CD4-positive, alpha-beta memory T cell (primary cell): ENCODE results near the gene NEO1. TPM values are rescaled to one million over a fixed set of nuclear protein-coding genes. Genes with fewer than 3 reads are reported as not detected.

ENCODE experiments used
- CTCF ChIA-PET: fragments of 350-600 bp; sonication (Branson Sonifier 250); formaldehyde crosslinking; loops from one replicate; lab custom pipeline; 2021; ENCODE audit warnings: inconsistent platforms; ENCODE audit not compliant: partially characterized antibody; lab: Charles Lee
- POLR2A ChIA-PET: fragments of 350-600 bp; sonication (Branson Sonifier 250); formaldehyde crosslinking; loops from one replicate; lab custom pipeline; 2021; ENCODE audit not compliant: partially characterized antibody; lab: Charles Lee
- DNase-seq, 5 donors: peaks; one replicate each; pipeline versions ENCODE4 v3.0.0 to v3.0.0-alpha.2; 2020 to 2022; ENCODE audit warnings: mixed read lengths in 1 of 5
- H3K27ac ChIP-seq: one replicate; pipeline ENCODE4 v1.7.0; 2013; ENCODE audit warnings: low read depth, low read length
- H3K27me3 ChIP-seq: 2 replicates; pipeline ENCODE4 v1.7.0; 2013; ENCODE audit warnings: mild to moderate bottlenecking, low read length, moderate library complexity; ENCODE audit not compliant: insufficient read depth
- H3K36me3 ChIP-seq: 2 replicates; pipeline ENCODE4 v1.7.0; 2013; ENCODE audit warnings: mild to moderate bottlenecking, low read length, moderate library complexity; ENCODE audit not compliant: insufficient read depth
- H3K4me1 ChIP-seq: 2 replicates; pipeline ENCODE4 v1.7.0; 2013; ENCODE audit warnings: mild to moderate bottlenecking, low read length, moderate library complexity; ENCODE audit not compliant: insufficient read depth
- H3K4me3 ChIP-seq, 2 donors: one replicate each; pipeline ENCODE4 v1.7.0; 2013; ENCODE audit warnings: low read length in 2 of 2, mild to moderate bottlenecking in 1 of 2
- H3K9me3 ChIP-seq, 2 donors: one replicate each; pipeline ENCODE4 v1.7.0; 2013; ENCODE audit warnings: low read length in 2 of 2, control low read depth in 1 of 2; ENCODE audit not compliant: control insufficient read depth in 1 of 2
- H3K27ac Mint-ChIP-seq, 7 donors: one replicate each; pipeline ENCODE4 v1.8.0; 2020 to 2021; ENCODE audit warnings: mixed read lengths in 7 of 7, mild to moderate bottlenecking in 6 of 7, inconsistent platforms in 3 of 7, moderate library complexity in 3 of 7
- H3K27me3 Mint-ChIP-seq, 2 donors: one replicate each; pipeline ENCODE4 v1.8.0; 2020 to 2021; ENCODE audit warnings: mixed read lengths in 2 of 2
- H3K36me3 Mint-ChIP-seq, 2 donors: one replicate each; pipeline ENCODE4 v1.8.0; 2020 to 2021; ENCODE audit warnings: mixed read lengths in 2 of 2, inconsistent platforms in 1 of 2, mild to moderate bottlenecking in 1 of 2
- H3K4me1 Mint-ChIP-seq, 4 donors: one replicate each; pipeline ENCODE4 v1.8.0; 2020 to 2021; ENCODE audit warnings: mixed read lengths in 4 of 4, mild to moderate bottlenecking in 1 of 4
- H3K4me3 Mint-ChIP-seq, 8 donors: one replicate each; pipeline ENCODE4 v1.8.0; 2020 to 2021; ENCODE audit warnings: mixed read lengths in 8 of 8, mild to moderate bottlenecking in 7 of 8, moderate library complexity in 6 of 8, inconsistent platforms in 3 of 8
- H3K9me3 Mint-ChIP-seq, 8 donors: one replicate each; pipeline ENCODE4 v1.8.0; 2020 to 2021; ENCODE audit warnings: mixed read lengths in 8 of 8, mild to moderate bottlenecking in 5 of 8, inconsistent platforms in 3 of 8, moderate library complexity in 1 of 8
- intact Hi-C: fragments of 100-400 bp; cut with micrococcal nuclease; formaldehyde crosslinking; loops from one replicate; pipeline ENCODE4 v1.15.1; 2023
- polyA plus RNA-seq, 2 donors: library from polyadenylated mRNA; unstranded; fragments of 300-500 nt; fragmentation: Illumina TruSeq; gene quantifications; one replicate each; pipeline ENCODE4 v1.2.3, GENCODE V29; 2021
- total RNA-seq, 2 experiments: library from RNA; stranded (reverse); gene quantifications; one replicate each; pipeline ENCODE4 v1.2.3, GENCODE V29; 2021

The NEO1 gene
- total and polyA plus RNA-seq, 4 experiments from 2014 or later, result 1.9 to 15.7 (median 9.3) TPM

DNA sequence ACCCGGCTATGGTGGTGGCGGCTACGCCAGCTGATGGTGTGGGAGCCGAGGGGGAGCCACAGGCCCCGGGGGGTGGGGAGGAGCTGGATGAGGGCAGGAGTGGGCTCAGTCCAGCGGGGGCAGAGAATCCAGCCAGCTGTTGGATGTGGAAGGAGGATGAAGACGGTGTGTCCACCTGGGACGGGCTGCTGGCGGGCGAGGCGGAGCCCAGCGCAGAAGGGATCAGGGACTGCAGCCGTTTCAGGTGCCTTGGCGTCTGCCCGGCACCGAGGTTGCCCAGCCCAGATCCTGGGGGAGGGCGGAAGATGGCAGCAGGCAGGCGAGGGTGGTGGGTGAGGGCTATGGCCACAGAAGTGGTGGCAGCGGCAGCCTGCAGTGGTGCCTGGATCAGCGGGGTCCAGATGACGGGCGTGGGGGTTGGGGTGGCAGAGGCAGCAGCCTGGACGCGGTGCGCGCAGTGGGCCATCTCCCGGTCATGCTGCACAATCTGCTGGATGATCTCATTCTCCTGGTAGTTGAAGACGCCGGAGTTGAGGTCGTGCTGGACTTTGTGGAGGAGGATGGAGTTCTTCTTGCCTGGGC, 271.2 kb downstream of the NEO1 start:
- peaks cover 0 to 10% (median under 1%) of the 10 kb centered on the region in 4 donors for H3K4me1 Mint-ChIP-seq
- H3K27me3 Mint-ChIP-seq, result peaks cover 5 to 15% of the 10 kb centered on the region in 2 donors
- H3K9me3 ChIP-seq, result no peaks in the 10 kb centered on the region
- no peak overlapping the region for H3K4me3 ChIP-seq
- H3K36me3 Mint-ChIP-seq, result no peaks in the 10 kb centered on the region
- POLR2A ChIA-PET, result no interaction called here
- no peaks in the 10 kb centered on the region for H3K27me3 ChIP-seq
- intact Hi-C loops, result no loop called here
- H3K9me3 Mint-ChIP-seq, result no peaks in the 10 kb centered on the region
- no peak overlapping the region for H3K27ac Mint-ChIP-seq
- H3K4me3 Mint-ChIP-seq, result peak overlapping the region in 1 of 8 donors; percentile 31
- no peaks in the 10 kb centered on the region for H3K36me3 ChIP-seq
- no peak overlapping the region for H3K27ac ChIP-seq
- H3K4me1 ChIP-seq, result no peaks in the 10 kb centered on the region
- CTCF ChIA-PET, result no interaction called here
- no peak for DNase-seq

DNA sequence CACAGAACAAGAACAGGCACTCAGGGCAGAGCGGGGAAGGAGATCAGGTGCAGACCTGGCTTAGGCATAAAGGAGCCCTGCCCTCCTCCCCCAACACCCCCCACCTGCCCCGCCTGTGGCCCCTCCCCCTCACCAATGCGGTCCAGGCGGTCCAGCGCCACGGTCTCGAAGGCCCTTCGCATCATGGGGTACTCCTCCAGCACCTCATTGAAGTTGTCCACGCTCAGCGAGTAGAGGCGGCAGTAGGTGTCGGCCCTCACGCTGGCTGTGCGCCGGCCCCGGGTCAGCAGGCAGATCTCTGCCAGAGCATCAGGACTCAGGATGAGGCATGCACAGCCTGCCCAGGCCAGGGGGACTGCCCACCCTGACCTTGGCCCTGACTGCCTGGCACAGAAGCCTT, 271.7 kb downstream of the NEO1 start:
- Histone ChIP-seq H3K9me3 (no peaks in the 10 kb centered on the region), H3K27ac (no peak overlapping the region), H3K27me3 (no peaks in the 10 kb centered on the region), H3K36me3 (no peaks in the 10 kb centered on the region), H3K4me3 (no peak overlapping the region), H3K4me1 (no peaks in the 10 kb centered on the region)
- H3K4me1 Mint-ChIP-seq, result peaks cover 0 to 10% (median under 1%) of the 10 kb centered on the region in 4 donors
- no peak for DNase-seq
- peak overlapping the region in 1 of 8 donors; percentile 31 for H3K4me3 Mint-ChIP-seq
- CTCF ChIA-PET, result no interaction called here
- no peak overlapping the region for H3K27ac Mint-ChIP-seq
- H3K27me3 Mint-ChIP-seq, result peaks cover 5 to 15% of the 10 kb centered on the region in 2 donors
- intact Hi-C loops, result no loop called here
- no peaks in the 10 kb centered on the region for H3K36me3 Mint-ChIP-seq
- POLR2A ChIA-PET, result no interaction called here
- no peaks in the 10 kb centered on the region for H3K9me3 Mint-ChIP-seq

DNA sequence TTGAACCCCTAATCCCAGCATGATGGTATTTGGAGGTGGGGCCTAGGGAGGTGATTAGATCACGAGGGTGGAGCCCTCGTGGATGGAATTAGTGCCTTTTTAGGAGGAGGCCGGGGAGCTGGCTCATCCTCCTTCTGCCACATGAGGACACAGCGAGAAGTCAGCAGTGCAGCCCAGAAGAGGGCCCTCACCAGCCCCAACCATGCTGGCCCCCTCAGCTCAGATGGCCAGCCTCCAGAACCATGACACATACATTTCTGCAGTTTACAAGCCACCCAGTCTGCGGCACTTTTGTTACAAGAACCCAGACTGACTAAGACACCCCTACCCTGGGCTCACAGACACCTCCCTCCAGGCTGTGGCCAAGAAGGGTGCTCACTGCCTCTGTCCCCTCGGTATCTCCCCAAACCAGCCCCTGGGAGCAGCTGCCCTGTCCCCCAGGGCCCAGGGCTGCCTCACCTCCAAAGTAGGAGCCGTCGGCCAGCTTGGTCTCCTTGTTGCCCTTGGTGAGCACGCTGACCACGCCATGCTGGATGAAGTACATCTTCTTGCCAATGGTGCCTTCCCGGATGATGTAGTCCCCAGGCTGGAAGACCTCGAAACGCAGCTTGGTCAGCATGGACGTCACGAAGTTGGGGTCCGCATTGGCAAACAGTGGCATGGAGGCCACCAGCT, 272.4 kb downstream of the NEO1 start:
- intact Hi-C loops, result no loop called here
- no peaks in the 10 kb centered on the region for H3K9me3 ChIP-seq
- H3K27me3 Mint-ChIP-seq, result peaks cover 3 to 11% of the 10 kb centered on the region in 2 donors
- no peak overlapping the region for H3K27ac ChIP-seq
- H3K27me3 ChIP-seq, result no peaks in the 10 kb centered on the region
- DNase-seq, result no peak
- ChIA-PET CTCF (no interaction called here), POLR2A (no interaction called here)
- no peak overlapping the region for H3K4me3 Mint-ChIP-seq
- no peaks in the 10 kb centered on the region for H3K4me1 ChIP-seq
- peaks cover 0 to 6% (median under 1%) of the 10 kb centered on the region in 4 donors for H3K4me1 Mint-ChIP-seq
- no peaks in the 10 kb centered on the region for H3K36me3 Mint-ChIP-seq
- no peaks in the 10 kb centered on the region for H3K36me3 ChIP-seq
- no peaks in the 10 kb centered on the region for H3K9me3 Mint-ChIP-seq
- H3K27ac Mint-ChIP-seq, result no peak overlapping the region
- no peak overlapping the region for H3K4me3 ChIP-seq

GRCh38 chr15:73325191-73325861, 273.1 kb downstream of the NEO1 start:
- Mint-ChIP-seq H3K4me1 (peaks cover 0 to 6% (median under 1%) of the 10 kb centered on the region in 4 donors), H3K9me3 (no peaks in the 10 kb centered on the region), H3K36me3 (no peaks in the 10 kb centered on the region), H3K4me3 (no peak overlapping the region), H3K27me3 (peaks cover 3 to 9% of the 10 kb centered on the region in 2 donors), H3K27ac (no peak overlapping the region)
- H3K36me3 ChIP-seq, result no peaks in the 10 kb centered on the region
- intact Hi-C loops, result no loop called here
- H3K4me1 ChIP-seq, result no peaks in the 10 kb centered on the region
- ChIA-PET POLR2A (no interaction called here), CTCF (interaction anchor here (1.0 kb wide), 1 partner anchor 10 kb away, joined by 3 read pairs; no protein-coding TSS in a partner anchor)
- H3K27ac ChIP-seq, result no peak overlapping the region
- H3K9me3 ChIP-seq, result no peaks in the 10 kb centered on the region
- no peaks in the 10 kb centered on the region for H3K27me3 ChIP-seq
- H3K4me3 ChIP-seq, result no peak overlapping the region
- DNase-seq, result no peak

DNA sequence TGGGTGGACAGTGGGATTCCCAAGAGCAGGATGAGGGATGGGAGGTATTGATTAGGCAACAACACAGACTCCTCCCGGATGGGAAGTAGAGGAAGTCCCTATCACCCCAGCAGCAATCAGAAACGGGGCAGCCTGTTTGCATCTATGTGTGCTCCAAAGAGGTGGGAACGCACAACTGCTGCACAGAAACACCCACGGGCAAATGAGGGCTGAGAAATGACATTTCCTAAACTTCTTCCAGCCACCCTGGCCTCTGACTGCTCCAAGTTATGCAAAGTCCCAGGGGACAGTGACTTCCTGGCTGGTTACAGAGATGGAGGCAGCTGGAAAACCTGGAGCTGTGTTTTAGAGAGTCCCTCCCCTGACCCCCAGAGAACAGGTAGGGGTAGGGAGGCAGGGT, 273.9 kb downstream of the NEO1 start:
- no peak overlapping the region for H3K4me3 ChIP-seq
- Mint-ChIP-seq H3K4me1 (peaks cover 0 to 6% (median under 1%) of the 10 kb centered on the region in 4 donors), H3K4me3 (no peak overlapping the region), H3K9me3 (no peaks in the 10 kb centered on the region), H3K27me3 (peaks cover 2% of the 10 kb centered on the region in 2 donors), H3K36me3 (no peaks in the 10 kb centered on the region), H3K27ac (no peak overlapping the region)
- H3K9me3 ChIP-seq, result no peaks in the 10 kb centered on the region
- DNase-seq, result no peak
- no peaks in the 10 kb centered on the region for H3K36me3 ChIP-seq
- no peaks in the 10 kb centered on the region for H3K27me3 ChIP-seq
- POLR2A ChIA-PET, result no interaction called here
- H3K27ac ChIP-seq, result no peak overlapping the region
- intact Hi-C loops, result no loop called here
- CTCF ChIA-PET, result interaction anchor here (1.0 kb wide), 1 partner anchor 9 kb away, joined by 3 read pairs; no protein-coding TSS in a partner anchor
- H3K4me1 ChIP-seq, result no peaks in the 10 kb centered on the region

DNA sequence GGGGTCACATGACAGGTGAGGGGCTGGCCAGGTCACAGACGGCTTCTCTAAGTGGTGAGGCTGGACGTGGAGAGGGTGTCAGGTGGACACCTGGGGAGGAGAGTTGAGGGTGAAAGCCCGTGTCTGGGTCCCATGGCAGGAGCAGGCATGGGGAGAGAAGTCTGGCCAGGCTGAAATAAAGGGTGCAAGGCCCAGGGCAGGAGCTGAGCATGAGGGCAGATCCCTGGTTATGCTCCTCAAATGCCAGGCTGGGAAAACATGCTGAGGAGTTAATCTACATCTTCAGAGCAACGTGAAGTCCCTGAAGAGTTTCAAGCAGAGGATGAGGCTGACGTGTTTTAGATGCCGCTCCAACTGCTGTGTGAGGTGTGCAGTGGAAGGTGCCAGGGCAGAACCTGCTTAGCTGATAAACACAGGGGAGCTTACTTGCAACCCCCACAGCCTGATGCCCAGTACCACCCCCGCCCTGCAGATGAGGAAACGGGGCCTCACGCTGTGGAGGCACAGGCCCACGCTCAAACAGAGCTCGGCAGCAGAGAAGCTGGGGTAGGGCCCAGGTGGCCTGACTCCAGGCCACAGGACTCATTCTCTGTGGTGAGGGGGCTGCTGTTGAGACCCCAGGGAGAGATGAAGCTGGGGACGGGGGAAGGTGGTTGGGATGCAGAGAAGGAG, 276.0 kb downstream of the NEO1 start:
- DNase-seq, result no peak
- no peaks in the 10 kb centered on the region for H3K36me3 ChIP-seq
- intact Hi-C loops, result no loop called here
- no peak overlapping the region for H3K4me3 ChIP-seq
- H3K36me3 Mint-ChIP-seq, result no peaks in the 10 kb centered on the region
- ChIA-PET POLR2A (no interaction called here), CTCF (no interaction called here)
- H3K27me3 Mint-ChIP-seq, result peaks cover 2% of the 10 kb centered on the region in 2 donors
- no peaks in the 10 kb centered on the region for H3K9me3 ChIP-seq
- H3K9me3 Mint-ChIP-seq, result no peaks in the 10 kb centered on the region
- H3K4me1 ChIP-seq, result no peaks in the 10 kb centered on the region
- H3K4me1 Mint-ChIP-seq, result peaks cover 0 to 6% (median under 1%) of the 10 kb centered on the region in 4 donors
- no peaks in the 10 kb centered on the region for H3K27me3 ChIP-seq
- no peak overlapping the region for H3K27ac Mint-ChIP-seq
- no peak overlapping the region for H3K4me3 Mint-ChIP-seq
- no peak overlapping the region for H3K27ac ChIP-seq

- Mint-ChIP-seq H3K4me3 (no peak overlapping the region), H3K27me3 (peaks cover 2% of the 10 kb centered on the region in 2 donors), H3K36me3 (no peaks in the 10 kb centered on the region), H3K27ac (no peak overlapping the region), H3K9me3 (no peaks in the 10 kb centered on the region), H3K4me1 (peaks cover 0 to 6% (median under 1%) of the 10 kb centered on the region in 4 donors)
- ChIA-PET CTCF (no interaction called here), POLR2A (no interaction called here)
- Histone ChIP-seq H3K27me3 (no peaks in the 10 kb centered on the region), H3K4me3 (no peak overlapping the region), H3K27ac (no peak overlapping the region), H3K4me1 (no peaks in the 10 kb centered on the region), H3K36me3 (no peaks in the 10 kb centered on the region), H3K9me3 (no peaks in the 10 kb centered on the region)
- intact Hi-C loops, result no loop called here
- DNase-seq, result no peak
These were observed 276.7 kb downstream of the NEO1 start for GRCh38 chr15:73328981-73329380.
